Measurements from ENCODE around the gene BHLHE40.

The BHLHE40 gene

GRCh38 chr3:5002871-5003247, 23.6 kb downstream of the BHLHE40 start:
- no peak for DNase-seq

- DNase-seq, result no peak
These were observed 25.3 kb downstream of the BHLHE40 start for GRCh38 chr3:5004319-5005152.

GRCh38 chr3:5005367-5005766, 26.1 kb downstream of the BHLHE40 start:
- DNase-seq, result no peak

- DNase-seq, result no peak
These were observed 27.5 kb downstream of the BHLHE40 start for GRCh38 chr3:5006755-5007202.

- DNase-seq, result no peak
These were observed 28.6 kb downstream of the BHLHE40 start for GRCh38 chr3:5007873-5008272.

GRCh38 chr3:5009506-5010109, 30.4 kb downstream of the BHLHE40 start:
- DNase-seq, result no peak

- no peak for DNase-seq
These were observed 30.9 kb downstream of the BHLHE40 start for GRCh38 chr3:5010140-5010539.

- no peak for DNase-seq
These were observed 31.7 kb downstream of the BHLHE40 start for GRCh38 chr3:5010706-5011554.

- DNase-seq, result no peak
These were observed 32.5 kb downstream of the BHLHE40 start for GRCh38 chr3:5011555-5012256.

- DNase-seq, result no peak
These were observed 33.1 kb downstream of the BHLHE40 start for GRCh38 chr3:5012367-5012766.

- DNase-seq, result no peak
These were observed 34.0 kb downstream of the BHLHE40 start for GRCh38 chr3:5013021-5013906.

- no peak for DNase-seq
These were observed 35.2 kb downstream of the BHLHE40 start for GRCh38 chr3:5014391-5014790.

GRCh38 chr3:5015056-5015455, 35.8 kb downstream of the BHLHE40 start:
- no peak for DNase-seq

- no peak for DNase-seq
These were observed 37.2 kb downstream of the BHLHE40 start for GRCh38 chr3:5016211-5017161.

GRCh38 chr3:5017925-5018531, 38.8 kb downstream of the BHLHE40 start:
- DNase-seq, result no peak

GRCh38 chr3:5019411-5020241, 40.4 kb downstream of the BHLHE40 start:
- no peak for DNase-seq

- no peak for DNase-seq
These were observed 41.0 kb downstream of the BHLHE40 start for GRCh38 chr3:5020242-5020722.

- no peak for DNase-seq
These were observed 42.2 kb downstream of the BHLHE40 start for GRCh38 chr3:5021116-5022092.
